HG02973 (cell line): ENCODE data around the gene INTS15.
"Not testable (repeated sequence)": the region's sequence is repeated elsewhere in the genome, so short reads cannot be mapped to it uniquely, and the experiment has no call there.

Source experiments
- ATAC-seq: cut with Tn5 transposase; IDR thresholded peaks from one replicate; pipeline ENCODE4 v1.9.1; 2021; ENCODE audit warnings: moderate library complexity; ENCODE audit not compliant: unreplicated experiment

The INTS15 gene

GRCh38 chr7:6576867-6577368, 12.9 kb upstream of the INTS15 start:
- ATAC-seq = not testable (repeated sequence)

GRCh38 chr7:6577369-6578113, 12.3 kb upstream of the INTS15 start, which contains the start of gene ZDHHC4:
ZDHHC4 (plus strand) TSS chr7:6577454; CDS start chr7:6580562, 3,108 bp downstream.
- peak; percentile 96 for ATAC-seq

GRCh38 chr7:6578114-6579084, 11.4 kb upstream of the INTS15 start:
- ATAC-seq = no peak

- no peak for ATAC-seq
Measured at GRCh38 chr7:6579446-6579845, 10.4 kb upstream of the INTS15 start.

GRCh38 chr7:6585746-6586432, 3.9 kb upstream of the INTS15 start:
- not testable (repeated sequence) for ATAC-seq

- no peak for ATAC-seq
Measured at GRCh38 chr7:6588566-6588965, 1.3 kb upstream of the INTS15 start.

- no peak for ATAC-seq
Measured at GRCh38 chr7:6589151-6589828, 531 bp upstream of the INTS15 start.

GRCh38 chr7:6590645-6591110, 857 bp downstream of the INTS15 start:
- ATAC-seq = peak; percentile 21

- no peak for ATAC-seq
Measured at GRCh38 chr7:6600093-6600492, 10.3 kb downstream of the INTS15 start.

- ATAC-seq = no peak
Measured at GRCh38 chr7:6604458-6604857, 14.6 kb downstream of the INTS15 start.

GRCh38 chr7:6606866-6607583, 17.2 kb downstream of the INTS15 start:
- ATAC-seq = no peak

- no peak for ATAC-seq
Measured at GRCh38 chr7:6607651-6608051, 17.8 kb downstream of the INTS15 start.

- no peak for ATAC-seq
Measured at GRCh38 chr7:6608081-6608480, 18.3 kb downstream of the INTS15 start.

GRCh38 chr7:6608794-6609193, 19.0 kb downstream of the INTS15 start:
- no peak for ATAC-seq

- ATAC-seq = no peak
Measured at GRCh38 chr7:6612819-6613218, 23.0 kb downstream of the INTS15 start.

GRCh38 chr7:6613706-6614105, 23.9 kb downstream of the INTS15 start:
- ATAC-seq = no peak

GRCh38 chr7:6614953-6615722, 25.3 kb downstream of the INTS15 start, which contains the start of gene ZNF853:
ZNF853 (plus strand) TSS chr7:6615610; CDS start chr7:6616175, 565 bp downstream.
- no peak for ATAC-seq

GRCh38 chr7:6615723-6616555, 26.1 kb downstream of the INTS15 start:
- no peak for ATAC-seq
